Effector memory CD8-positive, alpha-beta T cell (primary cell): ENCODE data around the gene RRN3.
"Not testable (repeated sequence)": the region's sequence is repeated elsewhere in the genome, so short reads cannot be mapped to it uniquely, and the experiment has no call there.

Source experiments
- ATAC-seq: fragments of 150-1000 bp; cut with Tn5 transposase; replicated peaks from 2 replicates; pipeline ENCODE4 v1.10.0; 2021; ENCODE audit warnings: mild to moderate bottlenecking, moderate library complexity
- DNase-seq, 3 experiments: peaks; one replicate each; pipeline ENCODE4 v3.0.0; 2021
- H3K27ac Mint-ChIP-seq, 2 donors: one replicate each; pipeline ENCODE4 v1.8.0; 2022; ENCODE audit warnings: mild to moderate bottlenecking in 2 of 2, mixed read lengths in 2 of 2, moderate library complexity in 2 of 2
- H3K27me3 Mint-ChIP-seq, 2 donors: one replicate each; pipeline ENCODE4 v1.8.0; 2022; ENCODE audit warnings: mixed read lengths in 2 of 2
- H3K36me3 Mint-ChIP-seq: one replicate; pipeline ENCODE4 v1.8.0; 2022; ENCODE audit warnings: mild to moderate bottlenecking, moderate library complexity, mixed read lengths; ENCODE audit not compliant: insufficient read depth
- H3K4me1 Mint-ChIP-seq, 2 donors: one replicate each; pipeline ENCODE4 v1.8.0; 2022; ENCODE audit warnings: low read depth in 2 of 2, mixed read lengths in 2 of 2
- H3K4me3 Mint-ChIP-seq, 2 donors: one replicate each; pipeline ENCODE4 v1.8.0; 2022; ENCODE audit warnings: mild to moderate bottlenecking in 2 of 2, mixed read lengths in 2 of 2, moderate library complexity in 2 of 2
- H3K9me3 Mint-ChIP-seq, 2 donors: one replicate each; pipeline ENCODE4 v1.8.0; 2022; ENCODE audit warnings: mixed read lengths in 2 of 2

RRN3 gene

GRCh38 chr16:15071916-15072769, 21.9 kb downstream of the RRN3 start:
- not testable (repeated sequence) for H3K27me3 Mint-ChIP-seq, H3K9me3 Mint-ChIP-seq, H3K27ac Mint-ChIP-seq, H3K4me1 Mint-ChIP-seq, DNase-seq
- H3K4me3 Mint-ChIP-seq, result peak overlapping the region in 1 of 2 donors; percentile 9
- ATAC-seq, result peak; percentile 79
- peaks cover 86% of the 10 kb centered on the region for H3K36me3 Mint-ChIP-seq

- H3K27me3 Mint-ChIP-seq, H3K4me3 Mint-ChIP-seq, H3K4me1 Mint-ChIP-seq, ATAC-seq, DNase-seq, H3K9me3 Mint-ChIP-seq: not testable (repeated sequence)
- Mint-ChIP-seq H3K27ac (peak overlapping the region in 1 of 2 donors; percentile 25), H3K36me3 (peaks cover 79% of the 10 kb centered on the region)
These were observed 23.1 kb downstream of the RRN3 start for GRCh38 chr16:15071013-15071412.

- H3K27me3 Mint-ChIP-seq, DNase-seq, H3K27ac Mint-ChIP-seq, H3K4me3 Mint-ChIP-seq, H3K9me3 Mint-ChIP-seq, ATAC-seq, H3K4me1 Mint-ChIP-seq: not testable (repeated sequence)
- peaks cover 81% of the 10 kb centered on the region for H3K36me3 Mint-ChIP-seq
These were observed 27.4 kb downstream of the RRN3 start for GRCh38 chr16:15066690-15067089.

GRCh38 chr16:15065961-15066360, 28.1 kb downstream of the RRN3 start:
- peaks cover 82% of the 10 kb centered on the region for H3K36me3 Mint-ChIP-seq
- H3K4me3 Mint-ChIP-seq, H3K27me3 Mint-ChIP-seq, DNase-seq, H3K4me1 Mint-ChIP-seq, H3K9me3 Mint-ChIP-seq, H3K27ac Mint-ChIP-seq: not testable (repeated sequence)
- ATAC-seq, result peak; percentile 81

- H3K9me3 Mint-ChIP-seq, H3K27ac Mint-ChIP-seq, H3K4me1 Mint-ChIP-seq, H3K4me3 Mint-ChIP-seq, DNase-seq, H3K27me3 Mint-ChIP-seq, ATAC-seq: not testable (repeated sequence)
- peaks cover 77% of the 10 kb centered on the region for H3K36me3 Mint-ChIP-seq
These were observed 31.8 kb downstream of the RRN3 start for GRCh38 chr16:15062085-15062810.

- Mint-ChIP-seq H3K4me1 (peaks cover 9 to 15% of the 10 kb centered on the region in 2 donors), H3K27ac (no peak overlapping the region), H3K36me3 (peaks cover 55% of the 10 kb centered on the region), H3K4me3 (no peak overlapping the region), H3K27me3 (no peaks in the 10 kb centered on the region), H3K9me3 (no peaks in the 10 kb centered on the region)
- DNase-seq, result no peak
- no peak for ATAC-seq
These were observed 34.7 kb downstream of the RRN3 start for GRCh38 chr16:15059324-15059723.

DNA sequence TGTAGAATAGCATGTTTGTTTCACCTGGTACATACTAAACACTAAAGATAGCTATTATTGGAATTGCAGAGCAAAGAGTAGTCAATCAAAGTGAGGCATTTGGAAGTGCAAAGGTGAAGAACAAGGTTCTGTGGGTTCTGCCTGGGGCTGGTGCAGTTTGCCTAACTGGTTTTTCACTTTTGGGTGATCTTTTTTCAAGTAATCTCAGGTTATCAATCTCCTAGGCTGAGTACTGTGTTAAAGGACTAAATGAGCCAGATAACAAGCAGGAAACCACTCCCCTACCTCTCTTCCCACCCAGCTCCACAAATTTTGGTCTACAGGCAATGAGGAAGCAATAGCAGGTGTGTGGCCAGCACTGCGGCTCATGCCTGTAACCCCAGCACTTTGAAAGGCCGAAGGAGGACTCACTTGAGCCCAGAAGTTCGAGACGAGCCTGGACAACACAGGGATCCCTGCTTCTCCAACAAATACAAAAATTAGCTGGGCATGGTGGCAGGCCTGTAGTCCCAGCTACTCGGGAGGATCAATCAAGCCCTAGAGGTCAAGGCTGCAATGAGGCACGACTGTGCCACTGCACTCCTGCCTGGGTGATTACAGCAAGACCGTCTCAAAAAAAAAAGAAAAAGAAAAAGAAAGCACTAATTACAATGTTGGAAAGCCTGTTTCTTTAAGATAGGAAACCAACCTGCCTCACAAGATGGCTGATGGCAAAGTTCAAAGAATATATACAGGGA, 36.2 kb downstream of the RRN3 start:
- Mint-ChIP-seq H3K27ac (no peak overlapping the region), H3K36me3 (peaks cover 41% of the 10 kb centered on the region), H3K4me1 (peaks cover 14 to 20% of the 10 kb centered on the region in 2 donors), H3K4me3 (no peak overlapping the region), H3K27me3 (no peaks in the 10 kb centered on the region), H3K9me3 (no peaks in the 10 kb centered on the region)
- DNase-seq, result no peak
- ATAC-seq, result no peak

GRCh38 chr16:15055141-15056053, 38.7 kb downstream of the RRN3 start:
- Mint-ChIP-seq H3K27ac (peak overlapping the region; percentile 56 to 86), H3K9me3 (no peaks in the 10 kb centered on the region), H3K4me1 (peaks cover 20 to 22% of the 10 kb centered on the region in 2 donors), H3K27me3 (no peaks in the 10 kb centered on the region), H3K36me3 (peaks cover 16% of the 10 kb centered on the region), H3K4me3 (peak overlapping the region; percentile 82 to 84)
- peak in 2 of 3 experiments; percentile 72 for DNase-seq
- peak; percentile 78 for ATAC-seq

DNA sequence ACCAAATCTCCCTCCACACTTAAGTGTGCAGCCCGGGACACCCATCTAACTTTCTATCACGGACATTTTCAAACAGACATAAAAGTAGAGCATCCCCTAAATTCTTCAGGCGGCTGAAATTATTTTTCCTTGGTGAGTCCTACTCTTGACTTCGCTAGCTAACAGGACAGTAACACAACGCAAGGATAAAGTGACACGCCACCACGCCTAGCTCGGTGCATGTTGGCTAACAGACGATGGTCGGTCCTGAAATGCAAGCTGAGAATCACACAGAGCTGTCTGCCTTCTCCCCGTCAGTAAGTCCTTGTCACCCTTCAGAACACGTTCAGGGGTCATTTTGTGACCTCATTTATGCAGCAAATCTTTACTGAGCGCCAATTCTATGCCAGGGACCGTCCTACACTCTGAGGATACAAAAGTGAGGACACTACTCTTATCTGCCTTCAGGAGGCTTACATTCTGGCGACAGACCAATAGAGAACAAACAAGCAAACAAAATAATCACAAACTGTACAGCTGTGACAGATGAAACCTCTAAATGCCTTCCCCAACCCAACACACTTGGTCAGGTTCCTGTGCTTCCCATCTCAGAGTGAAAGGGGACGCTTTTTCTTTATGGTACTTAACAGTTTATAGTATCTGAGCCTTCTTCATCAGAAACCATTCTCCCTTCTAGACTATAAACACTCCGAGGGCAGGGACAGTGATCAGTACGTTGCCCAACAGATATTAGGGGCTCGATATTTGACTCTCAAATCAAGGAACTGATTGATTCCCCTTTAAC, 39.5 kb downstream of the RRN3 start:
- H3K36me3 Mint-ChIP-seq, result peaks cover 9% of the 10 kb centered on the region
- ATAC-seq, result no peak
- H3K27ac Mint-ChIP-seq, result peak overlapping the region; percentile 56 to 86

GRCh38 chr16:15053904-15054303, 40.2 kb downstream of the RRN3 start:
- DNase-seq (no peak), ATAC-seq (no peak)
- Mint-ChIP-seq H3K36me3 (peaks cover 4% of the 10 kb centered on the region), H3K9me3 (no peaks in the 10 kb centered on the region), H3K4me3 (peak overlapping the region in 1 of 2 donors; percentile 82), H3K4me1 (peaks cover 20 to 22% of the 10 kb centered on the region in 2 donors), H3K27me3 (no peaks in the 10 kb centered on the region), H3K27ac (peak overlapping the region; percentile 5 to 22)

More for the DNA sequence above, 39.5 kb downstream of the RRN3 start:
- no peaks in the 10 kb centered on the region for H3K9me3 Mint-ChIP-seq
- no peak for DNase-seq
- no peaks in the 10 kb centered on the region for H3K27me3 Mint-ChIP-seq
- peak overlapping the region; percentile 82 to 84 for H3K4me3 Mint-ChIP-seq
- peaks cover 20 to 22% of the 10 kb centered on the region in 2 donors for H3K4me1 Mint-ChIP-seq

DNA sequence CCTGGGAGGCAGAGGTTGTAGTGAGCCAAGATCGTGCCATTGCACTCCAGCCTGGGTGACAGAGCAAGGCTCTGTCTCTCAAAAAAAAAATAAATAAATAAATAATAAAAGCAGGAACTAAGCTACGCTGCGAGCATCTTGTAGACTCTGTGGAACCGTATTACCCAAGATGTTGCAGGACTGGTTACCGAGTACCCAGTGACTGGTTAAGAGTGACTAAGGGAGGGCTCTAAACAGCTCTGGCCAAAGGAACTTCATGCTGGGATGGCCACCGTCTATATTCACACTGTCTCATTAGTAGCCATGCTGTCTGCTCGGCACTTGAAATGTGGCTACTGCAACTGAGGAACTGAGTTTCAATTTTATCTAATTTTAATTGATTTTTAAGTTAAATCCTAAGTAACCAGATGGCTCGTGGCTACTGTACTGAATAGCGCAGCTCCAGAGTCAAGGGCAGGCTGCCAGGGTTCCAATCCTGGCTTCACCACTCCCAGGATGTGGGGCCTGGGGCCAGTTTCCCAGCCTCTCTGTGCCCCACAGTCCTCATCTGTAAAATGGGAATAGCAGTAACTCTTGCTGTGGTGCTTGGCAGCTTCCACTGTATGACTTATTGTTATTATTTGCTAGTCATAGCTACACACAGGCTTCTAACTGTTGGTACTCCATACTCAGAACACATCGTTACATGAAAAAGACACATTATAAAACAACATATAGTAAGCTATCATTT, 41.2 kb downstream of the RRN3 start:
- DNase-seq (no peak), ATAC-seq (no peak)
- Mint-ChIP-seq H3K4me3 (no peak overlapping the region), H3K9me3 (no peaks in the 10 kb centered on the region), H3K27me3 (no peaks in the 10 kb centered on the region), H3K36me3 (peaks cover 2% of the 10 kb centered on the region), H3K4me1 (peaks cover 20 to 22% of the 10 kb centered on the region in 2 donors), H3K27ac (no peak overlapping the region)
